Hepatic stellate cell (primary cell): ENCODE results near the gene SLC13A3.

Experiments used
- DNase-seq: peaks from one replicate; pipeline ENCODE4 v3.0.0; 2011; ENCODE audit warnings: low spot score

Gene SLC13A3

DNA sequence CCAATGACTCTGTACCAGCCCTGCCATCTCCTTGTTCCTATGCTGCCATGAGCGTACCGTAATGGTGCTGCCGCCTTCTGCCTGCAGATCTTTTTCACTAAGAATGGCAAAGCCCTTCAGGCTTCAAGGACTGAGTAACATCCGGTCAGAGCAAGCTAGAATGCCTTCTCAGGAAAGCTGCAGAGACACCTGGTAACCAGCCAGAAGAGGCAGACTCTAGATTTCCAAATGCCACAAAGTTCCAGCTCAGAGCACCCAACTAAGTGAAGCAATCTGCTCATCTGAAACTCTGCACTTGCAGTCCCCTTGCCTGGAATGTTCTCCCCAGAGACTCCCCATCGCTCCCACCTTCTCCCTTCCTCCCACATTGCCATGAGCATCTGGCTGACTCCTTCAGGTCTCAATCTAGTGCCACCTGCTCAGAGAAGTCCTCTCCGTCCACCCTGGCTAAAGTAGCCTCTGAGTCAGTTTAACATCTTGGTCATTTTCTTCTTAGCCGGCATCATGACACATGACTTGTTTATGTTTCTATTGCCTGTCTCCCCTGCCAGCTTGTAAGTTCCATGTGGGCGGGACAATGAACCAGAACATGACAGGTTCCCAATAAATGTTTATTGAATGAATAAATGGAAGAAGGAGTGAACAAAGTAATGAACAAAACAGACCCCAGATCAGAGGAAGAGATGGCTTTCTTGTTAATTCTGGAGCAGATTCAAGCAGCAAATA lies 93.9 kb downstream of the SLC13A3 start:
- DNase-seq: no peak

DNA sequence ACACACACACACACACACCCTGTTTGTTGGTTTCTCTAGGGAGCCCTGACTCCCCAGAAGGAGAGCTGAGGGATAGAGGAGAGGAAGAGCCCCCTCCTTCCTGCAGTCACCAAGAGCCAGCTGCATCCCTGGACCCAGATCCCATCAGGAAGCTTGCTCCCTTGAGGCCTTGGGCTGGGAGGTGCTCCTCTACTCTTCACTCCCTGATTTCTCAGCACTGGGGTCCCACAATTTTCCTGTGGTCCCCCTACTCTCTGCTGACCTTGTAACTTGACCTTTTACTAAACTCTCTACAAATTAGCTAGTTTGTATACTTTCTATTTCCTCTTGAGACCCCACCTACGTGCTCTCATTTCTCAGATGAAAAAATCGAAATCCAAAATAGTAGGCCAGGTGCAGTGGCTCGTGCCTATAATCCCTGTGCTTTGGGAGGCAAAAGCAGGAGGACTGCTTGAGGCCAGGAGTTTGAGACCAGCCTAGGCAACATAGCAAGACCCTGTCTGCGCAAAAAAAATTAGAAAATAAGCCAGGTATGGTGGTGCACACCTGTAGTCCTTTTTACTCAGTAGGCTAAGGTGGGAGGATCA lies 95.8 kb downstream of the SLC13A3 start:
- DNase-seq: no peak

GRCh38 chr20:46554828-46555227 lies 96.4 kb downstream of the SLC13A3 start:
- DNase-seq: no peak

DNA sequence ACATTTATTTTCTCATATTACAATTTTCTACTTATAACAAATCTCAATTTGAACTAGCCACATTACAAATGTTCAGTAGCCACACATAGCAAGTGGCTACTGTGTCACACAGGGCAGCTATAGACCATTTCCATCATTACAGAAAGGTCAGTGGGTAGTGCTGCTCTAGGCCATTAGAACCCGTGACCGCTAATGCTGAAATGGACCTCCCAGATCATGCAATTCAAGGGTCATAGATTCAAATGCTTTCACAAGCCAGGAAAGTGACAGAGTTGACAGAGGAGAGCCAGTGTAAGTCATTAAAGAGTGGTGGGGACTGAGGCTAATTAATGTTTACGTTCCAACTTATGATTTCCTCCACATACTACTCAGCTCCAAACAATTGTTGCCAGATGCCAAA lies 97.3 kb downstream of the SLC13A3 start:
- DNase-seq: no peak

- no peak for DNase-seq
Measured at GRCh38 chr20:46552460-46553420, 98.5 kb downstream of the SLC13A3 start.

- no peak for DNase-seq
Measured at GRCh38 chr20:46551522-46552381, 99.5 kb downstream of the SLC13A3 start.

- DNase-seq: no peak
Measured at GRCh38 chr20:46550461-46550860, 100.8 kb downstream of the SLC13A3 start, which contains the start of gene OCSTAMP. Gene OCSTAMP (minus strand): TSS chr20:46550654. CDS start chr20:46550560, 94 bp downstream.

DNA sequence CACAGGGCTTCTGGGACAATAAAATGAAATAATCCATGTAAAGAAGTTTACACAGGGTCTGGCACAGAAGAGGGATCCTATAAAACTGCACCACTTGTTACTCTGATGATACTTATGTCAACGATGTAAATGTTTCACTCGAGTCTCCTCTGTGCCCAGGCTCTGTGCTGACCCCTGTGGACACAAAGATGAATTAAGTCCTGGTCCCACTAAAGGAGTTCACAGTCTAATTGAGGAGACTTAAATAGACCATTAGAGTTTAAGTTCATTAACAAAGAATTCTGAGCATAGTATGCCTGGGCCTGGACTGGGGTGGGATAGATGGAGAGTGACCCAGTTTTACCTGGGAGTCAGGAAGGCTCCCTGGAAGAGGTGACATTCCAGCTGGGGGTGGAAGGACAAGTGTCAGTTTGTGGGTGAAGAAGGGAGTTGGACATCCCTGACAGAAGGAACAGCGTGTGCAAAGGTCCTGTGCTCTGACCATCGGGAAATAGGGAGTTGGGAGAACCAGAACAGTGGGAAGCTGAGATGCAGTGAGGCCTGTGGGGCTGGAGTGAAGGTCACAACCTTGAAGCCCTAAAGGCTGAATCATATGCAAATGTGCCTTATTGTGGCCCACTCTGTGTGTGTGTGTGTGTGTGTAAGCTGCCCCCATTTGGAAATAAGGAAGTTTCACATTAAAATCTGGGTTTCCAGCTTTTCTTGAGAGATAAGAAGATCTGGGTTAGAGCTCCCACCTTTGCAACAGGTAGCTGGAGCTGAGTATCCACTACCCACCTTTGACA lies 101.9 kb downstream of the SLC13A3 start:
- DNase-seq: no peak

DNA sequence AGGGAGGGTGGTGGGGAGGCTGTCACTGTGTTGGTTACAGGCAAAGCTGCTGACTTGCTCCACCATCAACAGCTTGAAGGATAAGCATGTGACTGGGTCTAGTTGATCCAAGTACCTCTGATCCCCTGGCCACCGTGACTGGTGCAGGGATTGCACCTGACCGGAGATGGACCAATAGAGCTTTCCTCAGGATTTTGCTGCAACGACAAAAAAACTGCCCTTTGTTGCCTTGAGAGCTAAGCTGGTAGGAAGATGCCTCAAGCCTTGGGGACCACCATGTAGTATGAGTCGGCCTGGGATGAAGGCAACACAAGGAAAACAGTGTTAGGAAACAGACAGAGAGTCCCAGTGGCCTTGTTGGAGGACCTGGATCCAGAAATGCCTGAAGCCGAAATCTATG lies 102.6 kb downstream of the SLC13A3 start:
- no peak for DNase-seq

- no peak for DNase-seq
Measured at GRCh38 chr20:46547995-46548394, 103.3 kb downstream of the SLC13A3 start.

GRCh38 chr20:46546936-46547335 lies 104.3 kb downstream of the SLC13A3 start:
- no peak for DNase-seq

- DNase-seq: no peak
Measured at GRCh38 chr20:46546298-46546697, 105.0 kb downstream of the SLC13A3 start.

GRCh38 chr20:46545827-46546138 lies 105.5 kb downstream of the SLC13A3 start:
- no peak for DNase-seq

GRCh38 chr20:46545077-46545826 lies 106.0 kb downstream of the SLC13A3 start:
- no peak for DNase-seq

- DNase-seq: no peak
Measured at GRCh38 chr20:46544576-46544975, 106.7 kb downstream of the SLC13A3 start.

DNA sequence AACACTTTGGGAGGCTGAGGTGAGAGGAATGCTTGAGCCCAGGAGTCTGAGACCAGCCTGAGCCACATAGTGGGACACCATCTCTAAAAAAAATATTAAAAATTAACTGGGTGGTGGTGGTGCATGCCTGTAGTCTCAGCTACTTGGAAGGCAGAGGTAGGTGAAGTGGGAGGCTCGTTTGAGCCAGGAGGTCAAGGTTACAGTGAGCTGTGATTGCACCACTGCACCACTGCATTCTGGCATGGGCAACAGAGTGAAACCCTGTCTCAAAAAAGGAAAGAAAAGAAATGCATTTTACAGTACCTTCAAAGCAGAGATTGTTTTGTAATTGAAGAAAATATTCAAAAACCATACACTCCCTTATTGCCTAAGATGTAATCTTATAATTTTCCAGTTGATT lies 107.3 kb downstream of the SLC13A3 start:
- DNase-seq: no peak

- DNase-seq: no peak
Measured at GRCh38 chr20:46543033-46543432, 108.2 kb downstream of the SLC13A3 start.

DNA sequence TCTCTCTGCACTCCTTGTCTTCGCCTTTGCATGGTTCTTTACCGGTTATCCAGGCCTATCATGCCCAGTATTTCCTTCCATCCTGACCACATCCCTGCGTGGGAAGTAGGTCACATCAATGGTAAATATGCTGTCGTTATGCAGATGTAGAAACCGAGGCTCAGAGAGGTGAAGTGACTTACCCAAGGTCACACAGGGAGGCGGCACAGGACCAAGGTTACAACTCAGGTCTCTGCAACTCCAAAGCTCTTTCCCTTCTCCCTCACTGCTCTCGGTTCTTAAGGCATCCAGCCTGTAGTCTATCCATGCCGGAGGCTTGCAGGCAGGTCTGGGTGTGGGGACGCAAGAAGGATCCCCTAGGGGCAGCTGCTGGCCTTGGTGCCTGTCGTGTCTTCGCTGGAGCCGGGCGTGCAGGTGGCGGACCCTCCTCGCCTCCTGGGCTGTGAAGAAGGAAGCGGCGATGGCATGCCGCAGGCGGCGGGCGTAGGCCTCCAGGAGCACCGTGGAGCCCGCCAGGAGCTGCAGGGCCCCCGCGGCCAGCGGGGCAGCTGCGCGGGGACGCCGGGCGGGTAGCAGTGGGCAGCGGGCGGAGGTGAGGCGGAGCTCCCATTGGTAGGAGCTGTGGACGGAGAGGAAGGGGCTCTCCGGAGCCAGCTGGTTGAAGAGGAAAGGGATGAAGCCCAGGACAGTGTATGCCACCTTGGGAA lies 109.9 kb downstream of the SLC13A3 start:
- DNase-seq: no peak

GRCh38 chr20:46539113-46539512 lies 112.1 kb downstream of the SLC13A3 start:
- DNase-seq: no peak

GRCh38 chr20:46530640-46531039 lies 120.6 kb downstream of the SLC13A3 start:
- no peak for DNase-seq
